ENCODE measurements around the gene TNPO3.

- TF ChIP-seq CTCF (conservative IDR thresholded peaks at IDR 0.05 in 1 of 2, IDR thresholded peaks at IDR 0.05 in 1 of 2; ENCODE audit: extremely low read depth in 1 of 2, insufficient read depth in 1 of 2, low read depth in 1 of 2, low read length in 2 of 2) (no peak), EZH2 (IDR thresholded peaks at IDR 0.05; ENCODE audit: borderline replicate concordance, low read length) (no peak)
Measured at GRCh38 chr7:129074361-129074871, 19.5 kb upstream of the TNPO3 start.
